H1 (cell line): ENCODE measurements around the gene CLPTM1L. TPM values are rescaled to one million over a fixed set of nuclear protein-coding genes. Genes with fewer than 3 reads are reported as not detected.

Experiments used
- CTCF ChIA-PET: fragments of 300-600 bp; sonication (Branson Sonifier 250); formaldehyde crosslinking; loops from one replicate; lab custom pipeline; 2021; ENCODE audit not compliant: partially characterized antibody; lab: Charles Lee
- POLR2A ChIA-PET: fragments of 300-600 bp; sonication (Branson Sonifier 250); formaldehyde crosslinking; loops from one replicate; lab custom pipeline; 2021; ENCODE audit warnings: inconsistent platforms; ENCODE audit not compliant: partially characterized antibody; lab: Charles Lee
- DNase-seq, 2 experiments: peaks; one replicate each; pipeline versions ENCODE4 v3.0.0 to v3.0.0-alpha.2; 2010 to 2022; ENCODE audit warnings: low spot score in 2 of 2, low read depth in 1 of 2, mixed read lengths in 1 of 2
- FAIRE-seq: peaks from 2 replicates; lab custom pipeline; 2011; peaks lifted over from hg19 to GRCh38; lab: Jason Lieb, UNC
- H2AFZ ChIP-seq: 2 replicates; pipeline ENCODE4 v1.8.1; 2012; ENCODE audit warnings: low read length, inconsistent platforms
- H2AK5ac ChIP-seq: 2 replicates; pipeline ENCODE4 v1.6.1; 2013; ENCODE audit warnings: low read depth, low read length
- H2BK120ac ChIP-seq: replicated peaks from 2 replicates; pipeline ENCODE3; 2013; ENCODE audit warnings: low read depth, low read length, inconsistent platforms
- H2BK12ac ChIP-seq: 2 replicates; pipeline ENCODE4 v1.6.1; 2013; ENCODE audit warnings: low read depth, low read length
- H2BK15ac ChIP-seq: 2 replicates; pipeline ENCODE4 v1.6.1; 2013; ENCODE audit warnings: low read length
- H2BK20ac ChIP-seq: 2 replicates; pipeline ENCODE4 v1.6.1; 2013; ENCODE audit warnings: low read length
- H2BK5ac ChIP-seq: 2 replicates; pipeline ENCODE4 v1.6.1; 2013; ENCODE audit warnings: low read depth, low read length
- H3K14ac ChIP-seq: 2 replicates; pipeline ENCODE4 v1.6.1; 2013; ENCODE audit warnings: inconsistent platforms; ENCODE audit not compliant: insufficient read length
- H3K18ac ChIP-seq: 2 replicates; pipeline ENCODE4 v1.6.1; 2013; ENCODE audit warnings: low read length; ENCODE audit errors: extremely low read depth
- H3K23ac ChIP-seq: 2 replicates; pipeline ENCODE4 v1.6.1; 2013; ENCODE audit warnings: inconsistent platforms; ENCODE audit not compliant: insufficient read length
- H3K23me2 ChIP-seq: 2 replicates; pipeline ENCODE4 v1.6.1; 2013; ENCODE audit warnings: low read depth, low read length
- H3K27ac ChIP-seq: 2 replicates; pipeline ENCODE4 v1.6.1; 2011; ENCODE audit warnings: low read depth, low read length, inconsistent platforms
- H3K27me3 ChIP-seq, 4 experiments: replicated peaks in 1 of 4; 1 replicate in 1 of 4; 2 replicates in 3 of 4; pipeline versions ENCODE4 v1.6.1 to v1.8.1; 2011 to 2013; ENCODE audit warnings: low read length in 3 of 4, mild to moderate bottlenecking in 3 of 4, inconsistent platforms in 2 of 4, mixed read lengths in 2 of 4, moderate library complexity in 1 of 4; ENCODE audit not compliant: control insufficient read depth in 3 of 4, insufficient read depth in 3 of 4; ENCODE audit errors: extremely low read depth in 1 of 4
- H3K36me3 ChIP-seq, 4 experiments: 2 replicates each; pipeline versions ENCODE4 v1.6.1 to v1.8.1; 2011 to 2013; ENCODE audit warnings: mild to moderate bottlenecking in 4 of 4, low read length in 3 of 4, moderate library complexity in 2 of 4, control low read depth in 1 of 4, inconsistent platforms in 1 of 4; ENCODE audit not compliant: insufficient read depth in 4 of 4, control insufficient read depth in 2 of 4
- H3K4ac ChIP-seq: replicated peaks from 2 replicates; pipeline ENCODE3; 2013; ENCODE audit warnings: low read length, low read depth, mixed read lengths, inconsistent platforms; ENCODE audit not compliant: insufficient read length
- H3K4me1 ChIP-seq, 4 experiments: replicated peaks in 1 of 4; 1 replicate in 1 of 4; 2 replicates in 3 of 4; pipeline versions ENCODE4 v1.6.1 to v1.8.1; 2011 to 2013; ENCODE audit warnings: low read length in 3 of 4, inconsistent platforms in 2 of 4, mixed read lengths in 1 of 4; ENCODE audit not compliant: insufficient read depth in 4 of 4, control insufficient read depth in 3 of 4
- H3K4me2 ChIP-seq, 2 experiments: 2 replicates each; pipeline versions ENCODE4 v1.6.1 to v1.8.1; 2011 to 2013; ENCODE audit warnings: low read depth in 2 of 2, low read length in 2 of 2, control low read depth in 1 of 2, inconsistent platforms in 1 of 2, mild to moderate bottlenecking in 1 of 2; ENCODE audit not compliant: insufficient read depth in 1 of 2
- H3K4me3 ChIP-seq, 4 experiments: fragments of 200-600, 300-600 bp in 1 of 4; sonication (generic), shearing (Covaris generic), sonication (Bioruptor Twin) in 1 of 4; 2 replicates each; pipeline versions ENCODE4 v1.5.1 to v1.8.1; 2011 to 2016; ENCODE audit warnings: low read length in 4 of 4, low read depth in 3 of 4, control low read depth in 2 of 4, inconsistent platforms in 2 of 4, mild to moderate bottlenecking in 2 of 4, mixed read lengths in 1 of 4, moderate library complexity in 1 of 4; ENCODE audit not compliant: insufficient read depth in 2 of 4; ENCODE audit errors: extremely low read depth in 1 of 4
- H3K56ac ChIP-seq: replicated peaks from 2 replicates; pipeline ENCODE3; 2013; ENCODE audit warnings: low read depth, mild to moderate bottlenecking, mixed read lengths, low read length, inconsistent platforms; ENCODE audit not compliant: insufficient read length
- H3K79me1 ChIP-seq: 2 replicates; pipeline ENCODE4 v1.6.1; 2013; ENCODE audit warnings: low read depth, low read length, control low read depth
- H3K79me2 ChIP-seq, 2 experiments: 2 replicates each; pipeline versions ENCODE4 v1.6.1 to v1.8.1; 2012 to 2013; ENCODE audit warnings: low read length in 2 of 2, mild to moderate bottlenecking in 2 of 2, inconsistent platforms in 1 of 2; ENCODE audit not compliant: insufficient read depth in 2 of 2, control insufficient read depth in 1 of 2
- H3K9ac ChIP-seq, 4 experiments: replicated peaks in 1 of 4; 1 replicate in 1 of 4; 2 replicates in 3 of 4; pipeline versions ENCODE4 v1.6.1 to v1.8.1; 2011 to 2013; ENCODE audit warnings: low read depth in 3 of 4, low read length in 3 of 4, control low read depth in 2 of 4, mild to moderate bottlenecking in 2 of 4, moderate library complexity in 2 of 4, inconsistent platforms in 1 of 4; ENCODE audit errors: extremely low read depth in 1 of 4
- H3K9me3 ChIP-seq, 2 experiments: 2 replicates each; pipeline versions ENCODE4 v1.6.1 to v1.8.1; 2012 to 2013; ENCODE audit warnings: mild to moderate bottlenecking in 2 of 2, moderate library complexity in 2 of 2, control low read depth in 1 of 2, inconsistent platforms in 1 of 2, low read depth in 1 of 2, low read length in 1 of 2, mixed read lengths in 1 of 2; ENCODE audit not compliant: insufficient read depth in 2 of 2
- H4K20me1 ChIP-seq, 2 experiments: replicated peaks in 1 of 2; 2 replicates each; pipeline versions ENCODE3 to v1.8.1; 2011 to 2013; ENCODE audit warnings: inconsistent platforms in 2 of 2, low read length in 2 of 2, mild to moderate bottlenecking in 1 of 2; ENCODE audit not compliant: insufficient read depth in 2 of 2, control insufficient read depth in 1 of 2
- H4K5ac ChIP-seq: 2 replicates; pipeline ENCODE4 v1.6.1; 2013; ENCODE audit warnings: low read length, low read depth, mixed read lengths, inconsistent platforms; ENCODE audit not compliant: insufficient read length
- H4K8ac ChIP-seq: 2 replicates; pipeline ENCODE4 v1.8.0; 2013; ENCODE audit warnings: mild to moderate bottlenecking, moderate library complexity, low read length, inconsistent platforms; ENCODE audit not compliant: insufficient read depth; ENCODE audit errors: extremely low read depth
- H4K91ac ChIP-seq: replicated peaks from 2 replicates; pipeline ENCODE3; 2013; ENCODE audit warnings: low read length, mixed read lengths, inconsistent platforms; ENCODE audit not compliant: insufficient read length
- ATF2 ChIP-seq: IDR thresholded peaks from 2 replicates; pipeline ENCODE4 v1.6.1; 2012; ENCODE audit warnings: low read length, inconsistent platforms
- EP300 ChIP-seq, 2 experiments: IDR thresholded peaks; 1 replicate in 1 of 2; 2 replicates in 1 of 2; pipeline ENCODE4 v1.6.1; 2011 to 2012; ENCODE audit warnings: low read depth in 2 of 2, low read length in 2 of 2, mild to moderate bottlenecking in 2 of 2, borderline replicate concordance in 1 of 2, inconsistent platforms in 1 of 2, moderate library complexity in 1 of 2
- GTF2F1 ChIP-seq: IDR thresholded peaks from 2 replicates; pipeline ENCODE4 v1.6.1; 2012; ENCODE audit warnings: low read depth, low read length, improper control_type of control experiment, borderline replicate concordance
- KDM1A ChIP-seq: fragments of 200-600, 300-600 bp; sonication (generic); IDR thresholded peaks from 2 replicates; pipeline ENCODE4 v1.7.1; 2016; ENCODE audit warnings: mild to moderate bottlenecking, low read length, borderline replicate concordance
- MAX ChIP-seq: IDR thresholded peaks from 2 replicates; pipeline ENCODE4 v1.6.1; 2012; ENCODE audit warnings: inconsistent platforms
- SIRT6 ChIP-seq: IDR thresholded peaks from one replicate; pipeline ENCODE4 v1.7.1; 2012; ENCODE audit warnings: low read length, inconsistent platforms
- SRF ChIP-seq: IDR thresholded peaks from 2 replicates; pipeline ENCODE4 v1.6.1; 2011; ENCODE audit warnings: mild to moderate bottlenecking, low read depth, low read length, moderate library complexity
- TAF7 ChIP-seq: optimal IDR thresholded peaks from 2 replicates; pipeline ENCODE3; 2011; ENCODE audit warnings: low read depth, mild to moderate bottlenecking, inconsistent platforms, low read length, moderate library complexity, borderline replicate concordance
- TEAD4 ChIP-seq: IDR thresholded peaks from 2 replicates; pipeline ENCODE4 v1.6.1; 2012; ENCODE audit warnings: low read depth, low read length, inconsistent platforms, mixed read lengths
- ZNF274 ChIP-seq: IDR thresholded peaks from 2 replicates; pipeline ENCODE4 v1.7.0; 2012; ENCODE audit warnings: low read length, borderline replicate concordance; ENCODE audit errors: extremely low read depth
- WGBS, 2 experiments: shearing (Covaris generic) in 1 of 2; methylation state at CpG; one replicate each; pipeline versions ENCODE4 v1.1.6 to v1.1.7; 2013 to 2015; ENCODE audit warnings: low lambda C conversion rate in 2 of 2, mixed read lengths in 2 of 2, inconsistent platforms in 1 of 2, low coverage in 1 of 2, missing lambda C conversion rate in 1 of 2; ENCODE audit not compliant: insufficient replicate concordance in 2 of 2, insufficient coverage in 1 of 2, insufficient read length in 1 of 2; ENCODE audit errors: extremely low coverage in 1 of 2, missing lambda C conversion rate in 1 of 2; 5-methylcytosine and 5-hydroxymethylcytosine counted together
- polyA plus RNA-seq, 7 experiments: library from polyadenylated mRNA; depleted of rRNA in 3 of 7; stranded (reverse) in 5 of 7; unstranded in 2 of 7; fragments of >200 nt in 5 of 7; fragments of 200-250 nt in 2 of 7; gene quantifications; 1 replicate in 5 of 7; 2 replicates in 1 of 7; 4 replicates in 1 of 7; pipeline versions ENCODE4 v1.2.1 to v1.2.3, GENCODE V29; 2011 to 2013; ENCODE audit warnings: missing spikeins in 2 of 7, mixed read lengths in 2 of 7
- total RNA-seq: library from RNA; stranded (reverse); fragmentation: NEBNext Ultra II Directional; extraction: Animal tissue kit (Norgen Biotek cat#: 25700); gene quantifications from 2 replicates; pipeline ENCODE4 v1.2.1, GENCODE V29; 2021

CLPTM1L gene
- total and polyA plus RNA-seq, 2 of the 8 experiments (the other 6 are each of a cell fraction or from before 2014, with no cell fraction given) = 102 to 119 TPM

- no peak overlapping the region for H3K4me3 ChIP-seq
- peak overlapping the region; percentile 46; the same call in 1 of the 2 replicates for H4K8ac ChIP-seq
- no peak overlapping the region for H4K91ac ChIP-seq
- H3K23me2 ChIP-seq = peaks cover 15% of the 10 kb centered on the region; the same call in 1 of the 2 replicates
- H3K18ac ChIP-seq = no peak overlapping the region
- peaks cover 5 to 7% of the 10 kb centered on the region in 2 experiments for H4K20me1 ChIP-seq
- ChIA-PET CTCF (interaction anchor here (0.8 to 1.2 kb wide), 3 partner anchors 11 to 89 kb away, joined by 3 read pairs; no protein-coding TSS in a partner anchor), POLR2A (interaction anchor here (0.7 kb wide), 1 partner anchor 11 kb away, joined by 4 read pairs; no protein-coding TSS in a partner anchor)
- peaks cover 0 to 6% (median 2%) of the 10 kb centered on the region in 4 experiments; a peak in 4 of 7 replicates for H3K4me1 ChIP-seq
- H2AFZ ChIP-seq = no peak overlapping the region
- H2BK20ac ChIP-seq = no peak overlapping the region
- H3K79me1 ChIP-seq = no peaks in the 10 kb centered on the region
- H3K9ac ChIP-seq = no peak overlapping the region
- H2BK12ac ChIP-seq = peak overlapping the region; percentile 27; the same call in 1 of the 2 replicates
- H3K4ac ChIP-seq = no peak overlapping the region
- H3K56ac ChIP-seq = no peak overlapping the region
- H2BK15ac ChIP-seq = no peak overlapping the region
- no peak overlapping the region for H2AK5ac ChIP-seq
- H3K27ac ChIP-seq = no peak overlapping the region
- 88% methylated on average over 16 of the region's 21 CpGs; no CpG with 5 or more reads in 1 of the 2 experiments for WGBS, 2 experiments
- no peak overlapping the region for H3K14ac ChIP-seq
- no peak overlapping the region for H3K4me2 ChIP-seq
- H3K23ac ChIP-seq = no peak overlapping the region
- H2BK120ac ChIP-seq = no peak overlapping the region
- FAIRE-seq (no peak), DNase-seq (no peak)
- H3K79me2 ChIP-seq = no peaks in the 10 kb centered on the region
- no peaks in the 10 kb centered on the region for H3K9me3 ChIP-seq
- H3K36me3 ChIP-seq = no peaks in the 10 kb centered on the region
- H4K5ac ChIP-seq = no peak overlapping the region
- peaks cover 9 to 29% (median 20%) of the 10 kb centered on the region in 4 experiments for H3K27me3 ChIP-seq
- no peak overlapping the region for H2BK5ac ChIP-seq
- TF ChIP-seq GTF2F1 = no peak
- TF ChIP-seq TEAD4 = no peak
- no peak for TF ChIP-seq ATF2
- TF ChIP-seq SRF = no peak
- TF ChIP-seq TAF7 = no peak
- TF ChIP-seq KDM1A = no peak
- TF ChIP-seq MAX = no peak
- no peak for TF ChIP-seq EP300 (IDR thresholded peaks at IDR 0.05; ENCODE audit: borderline replicate concordance in 1 of 2, low read depth in 2 of 2, low read length in 2 of 2)
- TF ChIP-seq SIRT6 = no peak
- no peak for TF ChIP-seq ZNF274
Measured at GRCh38 chr5:1390861-1391600, 46.1 kb upstream of the CLPTM1L start.
